SJCRH30 (cell line): ENCODE measurements around the gene CETN3. TPM values are rescaled to one million over a fixed set of nuclear protein-coding genes. Genes with fewer than 3 reads are reported as not detected.

Source experiments
- DNase-seq, 2 experiments: peaks; one replicate each; pipeline ENCODE4 v3.0.0-alpha.2; 2015 to 2020
- H3K27ac ChIP-seq: fragments of 250-450 bp; sonication (Bioruptor Pico); 2 replicates; pipeline ENCODE4 v1.5.1; 2020; ENCODE audit warnings: mild to moderate bottlenecking, moderate library complexity
- H3K27me3 ChIP-seq: fragments of 250-450 bp; sonication (Bioruptor Pico); 2 replicates; pipeline ENCODE4 v1.5.1; 2020; ENCODE audit warnings: mild to moderate bottlenecking, moderate library complexity
- H3K36me3 ChIP-seq: fragments of 250-450 bp; sonication (Bioruptor Pico); 2 replicates; pipeline ENCODE4 v1.5.1; 2020; ENCODE audit warnings: mild to moderate bottlenecking, moderate library complexity
- H3K4me1 ChIP-seq: fragments of 250-450 bp; sonication (Bioruptor Pico); 2 replicates; pipeline ENCODE4 v1.5.1; 2020; ENCODE audit warnings: mild to moderate bottlenecking, moderate library complexity
- H3K4me3 ChIP-seq: fragments of 250-450 bp; sonication (Bioruptor Pico); 2 replicates; pipeline ENCODE4 v1.5.1; 2020; ENCODE audit warnings: mild to moderate bottlenecking, moderate library complexity
- H3K9me3 ChIP-seq: fragments of 250-450 bp; sonication (Bioruptor Pico); replicated peaks from 2 replicates; pipeline ENCODE4 v1.5.1; 2020; ENCODE audit warnings: mild to moderate bottlenecking, moderate library complexity
- total RNA-seq: library from RNA; depleted of rRNA; stranded (reverse); fragments of >200 nt; shearing (Covaris generic); gene quantifications from 2 replicates; pipeline ENCODE4 v1.2.3, GENCODE V29; 2014; rRNA removed

The CETN3 gene
- total RNA-seq = 50.1 and 57.0 TPM in 2 replicates

DNA sequence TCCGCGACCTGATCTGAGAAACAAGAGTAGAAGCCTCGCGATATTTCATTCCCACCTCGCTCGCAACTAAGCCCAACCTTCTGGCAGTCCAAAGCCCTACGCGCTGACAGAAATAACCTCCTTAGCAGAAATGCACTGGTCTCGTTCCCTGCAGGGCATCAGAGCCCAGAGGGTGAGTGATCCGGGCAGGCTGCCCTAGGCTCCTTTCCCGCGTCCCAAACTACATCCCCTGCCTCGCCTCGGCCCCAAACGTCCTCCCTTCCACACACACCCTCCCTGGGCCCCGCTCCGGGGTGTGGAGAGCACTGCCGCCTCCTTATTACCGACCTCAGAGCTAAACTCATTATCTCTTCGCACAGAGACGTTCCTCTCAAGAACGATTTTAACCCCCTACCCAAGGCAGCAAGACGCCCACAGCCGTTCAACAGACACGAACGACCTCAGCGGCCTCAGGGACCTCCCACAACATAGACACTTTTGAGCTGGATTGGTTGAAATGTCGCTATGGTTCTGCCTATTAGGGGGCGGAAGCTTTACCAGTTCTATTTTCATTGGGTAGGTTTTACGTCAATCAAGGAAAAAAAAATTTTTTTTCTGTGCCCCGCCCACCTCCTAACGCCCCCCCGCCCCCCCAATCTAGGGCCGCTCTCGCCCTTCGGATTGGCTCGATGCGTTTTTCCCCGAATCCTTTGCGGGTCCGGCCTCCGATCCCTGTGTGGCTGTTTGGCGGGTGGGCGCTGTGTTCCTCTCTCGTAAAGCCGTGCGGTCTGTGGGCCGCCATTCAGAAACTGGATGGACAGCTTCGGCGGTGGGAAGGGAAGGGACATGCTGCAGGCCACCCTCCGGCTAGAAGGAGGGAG is at the start of gene CETN3:
TSS of gene CETN3 (minus strand) at position 439 of the 860 bp plus-strand sequence. CDS start at position 344, 95 bp downstream.
- Histone ChIP-seq H3K4me3 (peak within 1 kb of the TSS; percentile 91), H3K27me3 (no peaks in the 10 kb centered on the region), H3K36me3 (peaks cover 11% of the 10 kb centered on the region), H3K9me3 (no peaks in the 10 kb centered on the region), H3K4me1 (peaks cover 8% of the 10 kb centered on the region; the same call in 1 of the 2 replicates), H3K27ac (peak within 1 kb of the TSS; percentile 94)
- peak; percentile 96 to 97 for DNase-seq

GRCh38 chr5:90446961-90447360 is 37.4 kb upstream of the CETN3 start:
- no peaks in the 10 kb centered on the region for H3K27me3 ChIP-seq
- no peak overlapping the region for H3K27ac ChIP-seq
- H3K9me3 ChIP-seq = no peaks in the 10 kb centered on the region
- no peak overlapping the region for H3K4me3 ChIP-seq
- no peaks in the 10 kb centered on the region for H3K4me1 ChIP-seq
- no peaks in the 10 kb centered on the region for H3K36me3 ChIP-seq
- DNase-seq = no peak

GRCh38 chr5:90440644-90441043 is 31.1 kb upstream of the CETN3 start:
- no peaks in the 10 kb centered on the region for H3K4me1 ChIP-seq
- no peak overlapping the region for H3K27ac ChIP-seq
- H3K27me3 ChIP-seq = no peaks in the 10 kb centered on the region
- no peak overlapping the region for H3K4me3 ChIP-seq
- DNase-seq = no peak
- H3K9me3 ChIP-seq = no peaks in the 10 kb centered on the region
- no peaks in the 10 kb centered on the region for H3K36me3 ChIP-seq

DNA sequence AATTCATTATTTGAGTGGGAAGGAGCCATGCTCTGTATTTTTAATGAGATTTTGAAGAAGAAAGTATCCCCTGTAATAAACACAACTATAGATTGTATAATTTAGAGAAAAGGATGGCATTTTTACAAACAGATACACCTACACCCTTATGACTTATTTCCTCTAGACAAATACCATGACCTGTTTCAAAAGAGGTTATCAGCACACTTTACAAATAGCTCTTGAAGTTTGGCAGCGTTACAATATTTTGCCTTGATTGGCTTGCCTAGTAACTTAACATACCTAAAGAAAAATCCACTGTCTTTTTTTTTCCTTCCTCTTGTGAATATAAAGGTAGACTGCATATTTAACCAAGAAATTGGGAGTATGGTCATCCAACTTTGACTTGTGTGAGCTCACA is 28.5 kb upstream of the CETN3 start:
- Histone ChIP-seq H3K27me3 (no peaks in the 10 kb centered on the region), H3K36me3 (no peaks in the 10 kb centered on the region), H3K27ac (no peak overlapping the region), H3K4me3 (no peak overlapping the region), H3K4me1 (no peaks in the 10 kb centered on the region), H3K9me3 (no peaks in the 10 kb centered on the region)
- DNase-seq = no peak

GRCh38 chr5:90437663-90438062 is 28.1 kb upstream of the CETN3 start:
- no peaks in the 10 kb centered on the region for H3K9me3 ChIP-seq
- no peaks in the 10 kb centered on the region for H3K36me3 ChIP-seq
- no peak overlapping the region for H3K4me3 ChIP-seq
- H3K27me3 ChIP-seq = no peaks in the 10 kb centered on the region
- H3K27ac ChIP-seq = no peak overlapping the region
- DNase-seq = no peak
- H3K4me1 ChIP-seq = no peaks in the 10 kb centered on the region

DNA sequence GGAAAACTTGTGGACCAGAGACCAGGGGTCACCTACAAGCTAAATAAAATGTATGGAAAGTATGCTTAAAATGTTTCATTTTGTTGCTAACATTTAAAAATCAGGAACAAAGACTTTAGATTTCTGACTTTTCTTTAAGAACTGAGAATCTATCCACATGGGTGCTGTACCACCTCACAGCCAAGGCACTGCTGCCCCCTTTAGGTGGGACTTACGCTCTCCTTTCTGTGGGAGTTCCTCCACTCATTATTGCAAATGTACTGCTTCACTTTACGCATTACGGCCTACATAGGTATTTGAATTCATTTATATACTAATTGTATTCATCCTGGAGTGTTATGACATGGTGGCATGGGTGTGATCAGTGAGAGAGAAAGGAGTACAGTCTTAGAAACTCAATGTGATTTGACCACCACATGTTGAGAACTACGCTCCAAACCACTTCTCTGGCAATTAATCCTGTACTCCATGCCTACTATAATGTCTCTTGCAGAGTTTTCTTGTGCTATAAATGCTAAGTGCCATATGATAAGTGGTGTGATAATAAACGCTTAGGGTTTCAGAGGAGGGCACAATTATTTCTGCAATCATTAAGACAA is 24.7 kb upstream of the CETN3 start:
- DNase-seq = peak; percentile 53 to 73
- Histone ChIP-seq H3K36me3 (no peaks in the 10 kb centered on the region), H3K4me1 (no peaks in the 10 kb centered on the region), H3K27me3 (no peaks in the 10 kb centered on the region), H3K27ac (no peak overlapping the region), H3K9me3 (no peaks in the 10 kb centered on the region), H3K4me3 (no peak overlapping the region)

DNA sequence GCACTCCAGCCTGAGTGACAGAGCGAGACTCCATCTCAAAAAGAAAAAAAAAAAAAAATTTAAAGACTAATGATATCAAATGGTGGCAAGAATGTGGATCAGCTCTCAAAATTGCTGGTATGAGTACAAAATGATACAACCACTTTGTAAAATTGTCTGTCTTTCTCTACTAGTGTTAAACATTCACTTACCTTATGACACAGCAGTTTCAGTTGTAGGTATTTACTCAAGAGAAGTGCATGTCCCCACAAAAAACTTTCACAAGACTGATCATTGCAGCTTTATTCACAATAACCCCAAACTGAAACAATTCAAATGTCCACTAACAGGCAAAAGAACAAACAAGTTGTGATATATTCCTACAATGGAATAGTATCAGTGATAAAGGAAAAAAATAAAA is 14.7 kb upstream of the CETN3 start:
- no peak overlapping the region for H3K27ac ChIP-seq
- H3K4me1 ChIP-seq = no peaks in the 10 kb centered on the region
- H3K9me3 ChIP-seq = no peaks in the 10 kb centered on the region
- no peaks in the 10 kb centered on the region for H3K36me3 ChIP-seq
- no peak for DNase-seq
- no peaks in the 10 kb centered on the region for H3K27me3 ChIP-seq
- H3K4me3 ChIP-seq = no peak overlapping the region

GRCh38 chr5:90421136-90421535 is 11.6 kb upstream of the CETN3 start:
- no peaks in the 10 kb centered on the region for H3K4me1 ChIP-seq
- H3K36me3 ChIP-seq = no peaks in the 10 kb centered on the region
- no peak overlapping the region for H3K27ac ChIP-seq
- DNase-seq = no peak
- H3K9me3 ChIP-seq = no peaks in the 10 kb centered on the region
- no peak overlapping the region for H3K4me3 ChIP-seq
- no peaks in the 10 kb centered on the region for H3K27me3 ChIP-seq

- Histone ChIP-seq H3K27me3 (no peaks in the 10 kb centered on the region), H3K36me3 (no peaks in the 10 kb centered on the region), H3K9me3 (no peaks in the 10 kb centered on the region), H3K4me3 (no peak overlapping the region), H3K4me1 (no peaks in the 10 kb centered on the region), H3K27ac (no peak overlapping the region)
- DNase-seq = no peak
Observed at GRCh38 chr5:90418214-90418613, 8.7 kb upstream of the CETN3 start.

- Histone ChIP-seq H3K4me3 (peak overlapping the region; percentile 91), H3K27me3 (no peaks in the 10 kb centered on the region), H3K9me3 (no peaks in the 10 kb centered on the region), H3K27ac (peak overlapping the region; percentile 94), H3K4me1 (peaks cover 8% of the 10 kb centered on the region; the same call in 1 of the 2 replicates), H3K36me3 (peaks cover 9% of the 10 kb centered on the region)
- DNase-seq = no peak
Observed at GRCh38 chr5:90410178-90410762, 714 bp upstream of the CETN3 start.

GRCh38 chr5:90408571-90409317 is 812 bp downstream of the CETN3 start:
- H3K27me3 ChIP-seq = no peaks in the 10 kb centered on the region
- no peaks in the 10 kb centered on the region for H3K9me3 ChIP-seq
- DNase-seq = peak in 1 of 2 experiments; percentile 12
- H3K36me3 ChIP-seq = peaks cover 17% of the 10 kb centered on the region
- peaks cover 8% of the 10 kb centered on the region; the same call in 1 of the 2 replicates for H3K4me1 ChIP-seq
- H3K27ac ChIP-seq = peak overlapping the region; percentile 94
- peak overlapping the region; percentile 91 for H3K4me3 ChIP-seq

GRCh38 chr5:90406466-90406865 is 3.1 kb downstream of the CETN3 start:
- H3K27ac ChIP-seq = no peak overlapping the region
- H3K36me3 ChIP-seq = peaks cover 26% of the 10 kb centered on the region
- no peaks in the 10 kb centered on the region for H3K9me3 ChIP-seq
- no peaks in the 10 kb centered on the region for H3K27me3 ChIP-seq
- DNase-seq = no peak
- peaks cover 8% of the 10 kb centered on the region; the same call in 1 of the 2 replicates for H3K4me1 ChIP-seq
- no peak overlapping the region for H3K4me3 ChIP-seq

DNA sequence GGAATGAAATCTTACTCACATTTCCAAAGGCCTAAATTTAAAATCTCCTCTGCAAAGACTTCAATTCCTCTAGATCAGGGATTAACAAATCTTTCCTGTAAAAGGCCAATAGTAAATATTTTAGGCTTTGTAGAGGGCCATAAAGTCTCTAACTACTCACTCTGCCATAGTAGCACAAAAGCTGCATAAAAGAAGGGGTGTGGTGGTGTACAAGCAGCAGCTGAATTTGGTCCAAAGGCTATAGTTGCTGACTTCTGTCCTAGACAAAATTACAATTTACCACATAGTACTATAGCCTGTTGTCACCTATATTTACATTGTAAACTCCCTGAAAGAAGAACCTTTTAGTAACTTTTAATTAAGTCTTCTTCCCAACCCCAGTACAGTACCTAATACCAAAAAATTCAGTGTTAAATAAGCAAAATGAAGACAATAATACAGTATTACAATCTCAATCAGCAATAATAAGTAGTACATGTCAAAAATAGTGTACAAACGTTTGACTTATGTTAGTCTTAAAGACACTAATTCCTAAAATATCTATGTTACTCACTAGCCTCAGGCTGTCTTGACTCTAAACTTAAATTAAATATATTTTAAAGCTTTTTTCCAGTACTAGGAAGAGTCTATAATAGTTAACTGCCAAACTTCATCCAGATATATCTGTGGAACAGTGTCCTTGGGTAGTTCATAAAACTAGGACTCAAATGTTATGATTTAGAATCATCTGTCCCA is 6.9 kb downstream of the CETN3 start:
- Histone ChIP-seq H3K4me1 (peaks cover 4% of the 10 kb centered on the region; the same call in 1 of the 2 replicates), H3K27ac (no peak overlapping the region), H3K36me3 (peaks cover 31% of the 10 kb centered on the region), H3K9me3 (no peaks in the 10 kb centered on the region), H3K4me3 (no peak overlapping the region), H3K27me3 (no peaks in the 10 kb centered on the region)
- no peak for DNase-seq

- no peak for DNase-seq
- peaks cover 23% of the 10 kb centered on the region for H3K36me3 ChIP-seq
- H3K27ac ChIP-seq = no peak overlapping the region
- H3K27me3 ChIP-seq = no peaks in the 10 kb centered on the region
- no peak overlapping the region for H3K4me3 ChIP-seq
- H3K9me3 ChIP-seq = no peaks in the 10 kb centered on the region
- no peaks in the 10 kb centered on the region for H3K4me1 ChIP-seq
Observed at GRCh38 chr5:90399251-90399650, 10.3 kb downstream of the CETN3 start.
